AG10803 (cell line): ENCODE results near the gene RYR2.

ENCODE experiments used
- DNase-seq: peaks from one replicate; pipeline ENCODE4 v3.0.0; 2010; ENCODE audit warnings: low read depth
- H3K4me3 ChIP-seq: 2 replicates; pipeline ENCODE4 v1.5.1; 2011; ENCODE audit warnings: mild to moderate bottlenecking, low read length, control low read depth
- CTCF ChIP-seq: conservative IDR thresholded peaks from 2 replicates; pipeline ENCODE4 v1.5.1; 2011; ENCODE audit warnings: mild to moderate bottlenecking, low read length, control low read depth, inconsistent platforms

RYR2 gene

DNA sequence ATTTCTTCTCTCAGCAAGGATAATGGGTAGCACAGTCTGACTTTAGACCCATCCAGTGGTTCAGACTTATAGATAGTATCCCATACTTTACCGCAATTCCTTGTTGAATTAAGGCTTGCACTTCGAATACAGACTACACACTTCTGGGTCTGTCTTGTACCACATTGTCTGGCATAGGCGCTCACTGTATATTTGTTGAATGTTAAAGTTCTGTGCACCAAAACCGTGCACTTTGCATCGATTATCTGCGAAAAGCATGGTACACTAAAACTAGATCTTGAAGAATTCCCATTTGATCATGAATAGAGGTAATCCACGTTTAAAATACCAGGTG, 556 bp upstream of the RYR2 start:
- TF ChIP-seq CTCF: no peak
- no peak overlapping the region for H3K4me3 ChIP-seq
- no peak for DNase-seq

DNA sequence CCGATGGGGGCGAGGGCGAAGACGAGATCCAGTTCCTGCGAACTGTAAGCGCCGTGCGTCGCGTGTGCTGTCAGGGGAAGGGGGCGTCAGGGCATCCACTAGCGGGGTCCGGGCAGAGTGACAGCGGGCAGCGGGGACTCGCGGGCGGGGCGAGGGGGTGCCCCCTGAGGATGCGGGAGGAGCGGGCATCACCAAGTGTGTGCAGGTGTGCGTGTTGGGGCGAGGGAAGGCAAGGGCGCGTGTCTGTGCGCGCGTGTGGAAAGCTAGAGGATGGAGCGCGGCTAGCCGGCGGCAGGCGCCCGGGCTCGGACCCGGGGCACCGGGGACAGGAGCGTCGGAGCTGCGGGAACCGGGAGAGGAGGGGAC, 525 bp downstream of the RYR2 start:
- no peak for TF ChIP-seq CTCF
- DNase-seq: no peak
- no peak overlapping the region for H3K4me3 ChIP-seq

GRCh38 chr1:237042892-237043576, 1.1 kb downstream of the RYR2 start:
- no peak for DNase-seq
- H3K4me3 ChIP-seq: no peak overlapping the region
- no peak for TF ChIP-seq CTCF

DNA sequence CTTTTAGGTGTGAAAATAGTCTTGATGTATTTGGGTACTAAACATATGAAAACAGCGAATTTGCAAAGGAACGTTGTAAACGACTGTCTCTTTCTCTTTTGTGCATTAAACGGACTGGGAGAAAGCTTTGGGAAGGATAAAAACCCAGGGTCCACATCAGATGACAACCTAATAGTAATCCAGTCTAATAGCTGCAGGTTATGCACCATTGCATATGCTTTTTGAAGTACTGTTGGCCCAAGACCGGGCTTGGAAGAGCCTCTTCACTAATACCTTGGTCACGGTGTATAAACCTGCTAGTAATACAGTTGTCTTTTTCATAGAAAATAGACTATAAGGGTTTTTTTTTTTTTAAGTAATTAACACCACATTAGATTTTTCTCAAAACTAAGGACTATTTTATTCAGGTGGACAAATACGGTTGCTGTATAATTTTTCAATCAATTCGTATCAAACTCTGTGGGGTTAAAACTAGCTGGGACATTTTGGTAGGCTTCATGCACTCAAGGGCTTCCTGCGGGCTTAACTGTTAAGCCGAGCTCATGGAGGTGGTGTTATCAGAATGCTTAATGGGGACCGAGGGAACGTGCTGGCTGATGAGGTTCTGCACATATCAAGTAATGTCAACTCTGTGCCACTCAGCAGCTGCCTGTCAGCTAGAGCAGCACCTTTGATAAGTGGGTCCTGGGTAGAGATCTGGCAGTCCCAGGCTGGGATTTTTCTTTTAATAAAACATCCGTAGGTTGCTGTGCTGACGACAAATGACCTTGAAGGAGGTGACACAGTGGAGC, 2.1 kb downstream of the RYR2 start:
- TF ChIP-seq CTCF: no peak
- H3K4me3 ChIP-seq: no peak overlapping the region
- no peak for DNase-seq

DNA sequence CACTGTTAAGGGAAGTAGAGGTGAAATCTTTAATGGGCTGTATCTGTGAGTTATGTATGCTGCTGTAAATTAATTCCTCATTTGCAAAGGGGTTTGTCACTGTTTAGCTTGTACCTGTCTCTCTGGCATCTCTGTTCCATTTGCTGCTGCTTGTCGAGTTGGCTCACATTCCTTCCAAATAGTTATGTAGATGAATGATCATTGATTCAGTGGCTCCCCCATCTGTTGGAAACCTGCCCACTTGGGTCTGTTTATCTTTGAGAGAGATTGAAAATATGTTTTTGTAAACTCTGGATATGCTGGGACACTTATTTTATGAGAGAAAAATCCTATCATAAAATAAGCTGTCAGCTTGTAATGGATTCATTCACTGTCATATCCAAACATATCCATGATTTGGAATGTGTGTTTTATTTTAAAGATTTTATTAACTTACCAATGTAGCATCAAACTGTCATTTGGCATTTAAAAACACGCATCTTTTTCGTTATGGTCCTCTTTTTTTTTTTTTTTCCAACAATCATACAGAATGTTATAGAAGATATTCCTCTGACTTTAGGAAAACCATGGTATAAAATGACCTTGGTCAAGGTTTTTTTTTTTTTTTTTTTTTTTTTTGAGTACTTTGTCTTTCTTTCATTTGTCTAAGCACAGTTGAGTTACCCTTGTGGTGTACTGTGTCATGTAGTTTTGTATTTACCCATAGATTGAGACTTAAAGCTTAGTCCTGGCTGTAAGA, 3.5 kb downstream of the RYR2 start:
- no peak for DNase-seq
- H3K4me3 ChIP-seq: no peak overlapping the region

GRCh38 chr1:237048803-237049202, 6.8 kb downstream of the RYR2 start:
- no peak for DNase-seq
- no peak overlapping the region for H3K4me3 ChIP-seq
- no peak for TF ChIP-seq CTCF

More for the DNA sequence above, 3.5 kb downstream of the RYR2 start:
- TF ChIP-seq CTCF: no peak
